IMR-90 (cell line): Measurements from ENCODE around the gene NLGN1. TPM values are rescaled to one million over a fixed set of nuclear protein-coding genes. Genes with fewer than 3 reads are reported as not detected.

Source experiments
- ATAC-seq: fragments of 200-7000 bp; cut with Tn5 transposase; 2 replicates; pipeline ENCODE4 v1.9.1; 2020; ENCODE audit warnings: low read depth, mild to moderate bottlenecking, moderate library complexity
- BruUV-seq: library from RNA; stranded (reverse); fragments of 400-500 nt; replicated peaks from 2 replicates; lab custom pipeline; 2021; lab: Mats Ljungman, UMichigan
- CTCF ChIA-PET: fragments of 300-600 bp; formaldehyde crosslinking; extraction: SDS; loops from one replicate; lab custom pipeline; 2021; ENCODE audit warnings: antibody characterized with exemption; lab: Yijun Ruan, JAX
- POLR2A ChIA-PET: fragments of 300-600 bp; sonication (Branson Sonifier 250); formaldehyde crosslinking; loops from one replicate; lab custom pipeline; 2022; ENCODE audit warnings: antibody characterized with exemption; ENCODE audit not compliant: unreplicated experiment; lab: Charles Lee
- DNase-seq: peaks from one replicate; pipeline ENCODE4 v3.0.0; 2013
- H2AFZ ChIP-seq: replicated peaks from 2 replicates; pipeline ENCODE3; 2013; ENCODE audit warnings: low read length, mild to moderate bottlenecking; ENCODE audit not compliant: poor library complexity
- H2AK5ac ChIP-seq: 2 replicates; pipeline ENCODE4 v1.6.1; 2013; ENCODE audit warnings: low read depth, low read length, inconsistent platforms
- H2AK9ac ChIP-seq: replicated peaks from 2 replicates; pipeline ENCODE3; 2013; ENCODE audit warnings: mild to moderate bottlenecking, low read depth, low read length, moderate library complexity; ENCODE audit not compliant: poor library complexity
- H2BK120ac ChIP-seq: 2 replicates; pipeline ENCODE4 v1.6.1; 2013; ENCODE audit warnings: low read depth, low read length, inconsistent platforms
- H2BK15ac ChIP-seq: 3 replicates; pipeline ENCODE4 v1.6.1; 2013; ENCODE audit warnings: low read depth, low read length, inconsistent platforms
- H2BK20ac ChIP-seq: 2 replicates; pipeline ENCODE4 v1.6.1; 2013; ENCODE audit warnings: low read depth, mild to moderate bottlenecking, inconsistent platforms, low read length, moderate library complexity
- H2BK5ac ChIP-seq: 2 replicates; pipeline ENCODE4 v1.6.1; 2013; ENCODE audit warnings: mild to moderate bottlenecking, low read depth, low read length, inconsistent platforms; ENCODE audit not compliant: poor library complexity, severe bottlenecking
- H3K14ac ChIP-seq: replicated peaks from 2 replicates; pipeline ENCODE4 v1.6.1; 2013; ENCODE audit warnings: low read depth, low read length, inconsistent platforms
- H3K18ac ChIP-seq: 2 replicates; pipeline ENCODE4 v1.6.1; 2013; ENCODE audit warnings: low read depth, low read length, control low read depth
- H3K23ac ChIP-seq: 2 replicates; pipeline ENCODE4 v1.6.1; 2013; ENCODE audit warnings: low read depth, low read length, inconsistent platforms
- H3K27ac ChIP-seq: 2 replicates; pipeline ENCODE4 v1.5.1; 2013; ENCODE audit warnings: mild to moderate bottlenecking, control low read depth, low read length; ENCODE audit not compliant: insufficient read depth
- H3K27me3 ChIP-seq: 2 replicates; pipeline ENCODE4 v1.6.1; 2013; ENCODE audit warnings: low read length; ENCODE audit not compliant: control insufficient read depth, insufficient read depth
- H3K36me3 ChIP-seq: 2 replicates; pipeline ENCODE4 v1.6.1; 2013; ENCODE audit warnings: low read length, mixed read lengths; ENCODE audit not compliant: control insufficient read depth, insufficient read depth
- H3K4ac ChIP-seq: 2 replicates; pipeline ENCODE4 v1.6.1; 2013; ENCODE audit warnings: low read depth, low read length, inconsistent platforms
- H3K4me1 ChIP-seq: 2 replicates; pipeline ENCODE4 v1.6.1; 2013; ENCODE audit warnings: low read length, mixed read lengths; ENCODE audit not compliant: control insufficient read depth, insufficient read depth
- H3K4me2 ChIP-seq: 2 replicates; pipeline ENCODE4 v1.6.1; 2013; ENCODE audit warnings: low read depth, mild to moderate bottlenecking, control low read depth, low read length, moderate library complexity
- H3K4me3 ChIP-seq: 2 replicates; pipeline ENCODE4 v1.5.1; 2013; ENCODE audit warnings: low read depth, mild to moderate bottlenecking, control low read depth, low read length, moderate library complexity; ENCODE audit not compliant: insufficient read depth
- H3K56ac ChIP-seq: 2 replicates; pipeline ENCODE4 v1.6.1; 2013; ENCODE audit warnings: low read length, inconsistent platforms; ENCODE audit not compliant: insufficient read depth; ENCODE audit errors: extremely low read depth
- H3K79me1 ChIP-seq, 2 experiments: 2 replicates each; pipeline ENCODE4 v1.6.1; 2013; ENCODE audit warnings: low read length in 2 of 2, inconsistent platforms in 1 of 2, low read depth in 1 of 2
- H3K9ac ChIP-seq: 2 replicates; pipeline ENCODE4 v1.6.1; 2013; ENCODE audit warnings: low read depth, low read length, control low read depth
- H3K9me1 ChIP-seq: 2 replicates; pipeline ENCODE4 v1.6.1; 2013; ENCODE audit warnings: low read length, inconsistent platforms; ENCODE audit not compliant: insufficient read depth
- H3K9me3 ChIP-seq: 2 replicates; pipeline ENCODE4 v1.6.1; 2013; ENCODE audit warnings: low read length; ENCODE audit not compliant: control insufficient read depth, insufficient read depth
- H4K20me1 ChIP-seq: 2 replicates; pipeline ENCODE4 v1.6.1; 2013; ENCODE audit warnings: low read length, inconsistent platforms; ENCODE audit not compliant: insufficient read depth
- H4K5ac ChIP-seq: 2 replicates; pipeline ENCODE4 v1.6.1; 2013; ENCODE audit warnings: mild to moderate bottlenecking, low read depth, low read length, control low read depth
- H4K8ac ChIP-seq, 2 experiments: 2 replicates each; pipeline ENCODE4 v1.6.1; 2013; ENCODE audit warnings: low read depth in 2 of 2, low read length in 2 of 2, control low read depth in 1 of 2, inconsistent platforms in 1 of 2
- H4K91ac ChIP-seq: 2 replicates; pipeline ENCODE4 v1.6.1; 2013; ENCODE audit warnings: low read depth, low read length, inconsistent platforms; ENCODE audit not compliant: insufficient read depth
- BHLHE40 ChIP-seq: fragments of 150-350 bp; IDR thresholded peaks from 2 replicates; pipeline ENCODE4 v1.6.1; 2016; ENCODE audit warnings: mild to moderate bottlenecking, low read depth, low read length
- CEBPB ChIP-seq: IDR thresholded peaks from 2 replicates; pipeline ENCODE4 v1.6.1; 2012; ENCODE audit warnings: low read depth, low read length, improper control_type of control experiment
- CHD1 ChIP-seq: IDR thresholded peaks from 2 replicates; pipeline ENCODE4 v1.6.1; 2012; ENCODE audit warnings: low read depth, low read length, improper control_type of control experiment
- FOS ChIP-seq: fragments of 150-350 bp; IDR thresholded peaks from 2 replicates; pipeline ENCODE4 v1.6.1; 2016; ENCODE audit warnings: low read depth, low read length
- MAFK ChIP-seq: IDR thresholded peaks from 2 replicates; pipeline ENCODE4 v1.6.1; 2012; ENCODE audit warnings: low read depth, low read length, improper control_type of control experiment
- MAZ ChIP-seq: IDR thresholded peaks from 2 replicates; pipeline ENCODE4 v1.6.1; 2012; ENCODE audit warnings: low read depth, mild to moderate bottlenecking, low read length, improper control_type of control experiment, moderate library complexity, borderline replicate concordance
- MXI1 ChIP-seq: IDR thresholded peaks from 2 replicates; pipeline ENCODE4 v1.6.1; 2012; ENCODE audit warnings: low read depth, mild to moderate bottlenecking, low read length, moderate library complexity, borderline replicate concordance
- NFE2L2 ChIP-seq: fragments of 150-350 bp; IDR thresholded peaks from 2 replicates; pipeline ENCODE4 v1.6.1; 2016; ENCODE audit warnings: low read depth, mild to moderate bottlenecking, low read length
- POLR2A ChIP-seq: IDR thresholded peaks from 2 replicates; pipeline ENCODE4 v1.6.1; 2012; ENCODE audit warnings: mild to moderate bottlenecking, low read depth, low read length
- RAD21 ChIP-seq: IDR thresholded peaks from 2 replicates; pipeline ENCODE4 v1.6.1; 2012; ENCODE audit warnings: low read length, improper control_type of control experiment
- RCOR1 ChIP-seq: IDR thresholded peaks from 2 replicates; pipeline ENCODE4 v1.6.1; 2012; ENCODE audit warnings: mild to moderate bottlenecking, low read length, improper control_type of control experiment; ENCODE audit not compliant: insufficient replicate concordance
- RFX5 ChIP-seq: IDR thresholded peaks from 2 replicates; pipeline ENCODE4 v1.8.0; 2012; ENCODE audit warnings: low read depth, mild to moderate bottlenecking, low read length, moderate library complexity
- SMC3 ChIP-seq: fragments of 150-350 bp; IDR thresholded peaks from 2 replicates; pipeline ENCODE4 v1.6.1; 2016; ENCODE audit warnings: low read depth, mild to moderate bottlenecking, antibody characterized with exemption, low read length, moderate library complexity
- WGBS, 2 experiments: methylation state at CpG; one replicate each; pipeline versions ENCODE4 v1.1.5 to v1.1.7; 2013; ENCODE audit warnings: missing lambda C conversion rate in 2 of 2; ENCODE audit not compliant: insufficient read length in 1 of 2; ENCODE audit errors: extremely low coverage in 2 of 2; 5-methylcytosine and 5-hydroxymethylcytosine counted together
- dilution Hi-C: fragments of 300-500 bp; cut with HindIII; formaldehyde crosslinking; loops from one replicate; pipeline ENCODE4 v1.14.3; 2018; ENCODE audit warnings: low sequenced_read_pairs; ENCODE audit not compliant: unreplicated experiment
- in situ Hi-C: fragments of 300-500 bp; cut with MboI; formaldehyde crosslinking; loops from 3 replicates; pipeline ENCODE4 v1.14.3; 2019; ENCODE audit warnings: low sequenced_read_pairs, inconsistent platforms, mixed read lengths
- intact Hi-C: fragments of 100-400 bp; cut with micrococcal nuclease; formaldehyde crosslinking; loops from 2 replicates; pipeline ENCODE4 v1.10.0; 2022
- polyA plus RNA-seq, 3 experiments: library from polyadenylated mRNA; depleted of rRNA; stranded (reverse); fragments of >200 nt; gene quantifications; 2 replicates each; pipeline ENCODE4 v1.2.3, GENCODE V29; 2012; ENCODE audit warnings: low replicate concordance in 1 of 3
- total RNA-seq: library from RNA; depleted of rRNA; stranded (reverse); fragments of >200 nt; gene quantifications from 2 replicates; pipeline ENCODE4 v1.2.3, GENCODE V29; 2012
- TF ChIP-seq, protein P1 (sequence below): fragments of 150-350 bp; IDR thresholded peaks from 2 replicates; pipeline ENCODE4 v1.6.1; 2017; ENCODE audit warnings: mild to moderate bottlenecking, antibody characterized with exemption, low read length, low read depth
- TF ChIP-seq, protein P2 (sequence below): conservative IDR thresholded peaks from 2 replicates; pipeline ENCODE4 v1.5.1; 2012; ENCODE audit warnings: mild to moderate bottlenecking, low read depth, low read length, improper control_type of control experiment

The NLGN1 gene
- total and polyA plus RNA-seq, 2 of the 4 experiments (the other 2 are of a cell fraction) = 1.8 to 12.5 TPM

DNA sequence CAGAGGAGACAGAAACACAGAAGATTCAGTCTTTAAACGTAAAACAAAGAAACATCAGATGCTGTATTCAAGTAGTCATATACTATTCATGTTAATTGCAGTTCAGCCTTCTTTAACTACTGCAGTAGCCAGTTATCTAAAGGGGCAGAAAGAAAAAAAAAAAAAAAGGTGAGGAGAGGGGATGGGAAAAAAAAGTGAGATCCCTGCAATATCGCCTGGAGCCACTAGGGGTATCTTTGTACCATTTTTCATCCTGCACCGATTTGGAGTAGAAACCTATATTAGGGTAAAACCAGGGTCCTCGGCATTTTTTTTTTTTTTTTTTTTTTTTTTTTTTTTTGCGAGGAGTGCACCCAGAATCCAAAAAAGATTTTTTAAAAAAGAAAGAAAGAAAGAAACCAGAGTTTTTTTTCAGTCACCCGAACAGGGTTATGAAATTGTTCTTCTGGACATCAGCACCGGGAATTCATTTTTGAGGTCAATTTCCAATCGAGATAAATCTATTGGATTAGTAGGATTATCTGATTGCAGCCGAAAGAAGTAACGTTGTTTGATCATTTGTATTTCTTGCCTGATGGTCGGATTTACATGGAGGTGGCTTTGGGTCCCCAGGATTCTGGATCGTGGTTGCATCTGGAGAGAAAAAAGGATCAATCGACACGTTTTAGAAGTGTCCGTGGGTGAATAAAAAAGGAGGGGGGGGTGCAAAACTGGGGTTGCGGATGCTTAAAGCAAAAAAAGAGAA is 186.7 kb downstream of the NLGN1 start:
- Histone ChIP-seq H3K18ac (peak overlapping the region; percentile 57; the same call in 1 of the 2 replicates), H2BK5ac (no peak overlapping the region), H3K4me2 (peak overlapping the region; percentile 94), H2BK120ac (peak overlapping the region; percentile 59; the same call in 1 of the 2 replicates), H2AFZ (peak overlapping the region; percentile 73), H3K27ac (no peak overlapping the region), H2BK15ac (no peak overlapping the region), H4K5ac (no peak overlapping the region), H3K23ac (peak overlapping the region; percentile 75), H3K9me1 (no peaks in the 10 kb centered on the region), H3K27me3 (no peaks in the 10 kb centered on the region), H4K20me1 (no peaks in the 10 kb centered on the region), H2AK5ac (no peak overlapping the region), H2BK20ac (no peak overlapping the region), H3K36me3 (no peaks in the 10 kb centered on the region), H4K8ac (no peak overlapping the region), H3K4me1 (no peaks in the 10 kb centered on the region), H4K91ac (no peak overlapping the region; the same call in 1 of the 2 replicates), H3K9me3 (no peaks in the 10 kb centered on the region), H3K9ac (peak overlapping the region; percentile 53; the same call in 1 of the 2 replicates), H3K79me1 (no peaks in the 10 kb centered on the region), H2AK9ac (no peak overlapping the region), H3K4ac (peak overlapping the region; percentile 47; the same call in 1 of the 2 replicates), H3K56ac (peak overlapping the region; percentile 80; the same call in 1 of the 2 replicates), H3K4me3 (peak overlapping the region; percentile 62), H3K14ac (peak overlapping the region; percentile 58; the same call in 1 of the 2 replicates)
- DNase-seq (peak; percentile 44), ATAC-seq (peak; percentile 57; the same call in 1 of the 2 replicates)
- CTCF ChIA-PET = interaction anchor here (0.7 to 1.3 kb wide), 4 partner anchors 31 to 397 kb away, joined by 3 to 4 read pairs (median 4); no protein-coding TSS in a partner anchor
- WGBS, 2 experiments = 7% methylated on average over 7 of the region's 16 CpGs; no CpG with 5 or more reads in 1 of the 2 experiments
- no TSS peak for BruUV-seq
- dilution Hi-C loops = no loop called here
- in situ Hi-C loops = loop anchor here (25.0 kb wide), 1 partner anchor 828 kb away; no protein-coding TSS in a partner anchor
- POLR2A ChIA-PET = interaction anchor here (0.5 kb wide), 1 partner anchor 856 kb away, joined by 4 read pairs; no protein-coding TSS in a partner anchor
- intact Hi-C loops = loop anchor here (1.0 to 10.0 kb wide), 5 partner anchors 155 to 857 kb away; no protein-coding TSS in a partner anchor
- TF ChIP-seq RCOR1 (no peak), NFE2L2 (no peak), MXI1 (no peak), BHLHE40 (no peak), MAZ (no peak), RFX5 (no peak), FOS (no peak), RAD21 (peak; percentile 71), POLR2A (no peak), MAFK (no peak), SMC3 (0 out of 2 replicates have a peak, but pooled peaks have one; percentile 42), CHD1 (no peak), CEBPB (no peak)
- TF ChIP-seq, protein P1, sequence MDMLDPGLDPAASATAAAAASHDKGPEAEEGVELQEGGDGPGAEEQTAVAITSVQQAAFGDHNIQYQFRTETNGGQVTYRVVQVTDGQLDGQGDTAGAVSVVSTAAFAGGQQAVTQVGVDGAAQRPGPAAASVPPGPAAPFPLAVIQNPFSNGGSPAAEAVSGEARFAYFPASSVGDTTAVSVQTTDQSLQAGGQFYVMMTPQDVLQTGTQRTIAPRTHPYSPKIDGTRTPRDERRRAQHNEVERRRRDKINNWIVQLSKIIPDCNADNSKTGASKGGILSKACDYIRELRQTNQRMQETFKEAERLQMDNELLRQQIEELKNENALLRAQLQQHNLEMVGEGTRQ = no peak
- TF ChIP-seq, protein P2, sequence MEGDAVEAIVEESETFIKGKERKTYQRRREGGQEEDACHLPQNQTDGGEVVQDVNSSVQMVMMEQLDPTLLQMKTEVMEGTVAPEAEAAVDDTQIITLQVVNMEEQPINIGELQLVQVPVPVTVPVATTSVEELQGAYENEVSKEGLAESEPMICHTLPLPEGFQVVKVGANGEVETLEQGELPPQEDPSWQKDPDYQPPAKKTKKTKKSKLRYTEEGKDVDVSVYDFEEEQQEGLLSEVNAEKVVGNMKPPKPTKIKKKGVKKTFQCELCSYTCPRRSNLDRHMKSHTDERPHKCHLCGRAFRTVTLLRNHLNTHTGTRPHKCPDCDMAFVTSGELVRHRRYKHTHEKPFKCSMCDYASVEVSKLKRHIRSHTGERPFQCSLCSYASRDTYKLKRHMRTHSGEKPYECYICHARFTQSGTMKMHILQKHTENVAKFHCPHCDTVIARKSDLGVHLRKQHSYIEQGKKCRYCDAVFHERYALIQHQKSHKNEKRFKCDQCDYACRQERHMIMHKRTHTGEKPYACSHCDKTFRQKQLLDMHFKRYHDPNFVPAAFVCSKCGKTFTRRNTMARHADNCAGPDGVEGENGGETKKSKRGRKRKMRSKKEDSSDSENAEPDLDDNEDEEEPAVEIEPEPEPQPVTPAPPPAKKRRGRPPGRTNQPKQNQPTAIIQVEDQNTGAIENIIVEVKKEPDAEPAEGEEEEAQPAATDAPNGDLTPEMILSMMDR = peak; percentile 73
